HG03354 (cell line): ENCODE measurements around the gene PTPRK.

Experiments
- ATAC-seq: cut with Tn5 transposase; IDR thresholded peaks from one replicate; pipeline ENCODE4 v1.9.1; 2021; ENCODE audit warnings: mild to moderate bottlenecking; ENCODE audit not compliant: unreplicated experiment, poor library complexity, severe bottlenecking

PTPRK gene

GRCh38 chr6:128127650-128128049 is 392.7 kb downstream of the PTPRK start:
- ATAC-seq: no peak

GRCh38 chr6:128124713-128125112 is 395.7 kb downstream of the PTPRK start:
- ATAC-seq: no peak

- ATAC-seq: no peak
These were observed 398.8 kb downstream of the PTPRK start for GRCh38 chr6:128121610-128122009.

GRCh38 chr6:128121190-128121589 is 399.2 kb downstream of the PTPRK start:
- ATAC-seq: no peak

GRCh38 chr6:128118401-128118800 is 402.0 kb downstream of the PTPRK start:
- no peak for ATAC-seq

- no peak for ATAC-seq
These were observed 402.5 kb downstream of the PTPRK start for GRCh38 chr6:128117916-128118315.

GRCh38 chr6:128114164-128114563 is 406.2 kb downstream of the PTPRK start:
- ATAC-seq: no peak

- peak; percentile 95 for ATAC-seq
These were observed 407.9 kb downstream of the PTPRK start for GRCh38 chr6:128112494-128112893.

GRCh38 chr6:128111096-128111495 is 409.3 kb downstream of the PTPRK start:
- no peak for ATAC-seq

GRCh38 chr6:128107682-128108081 is 412.7 kb downstream of the PTPRK start:
- no peak for ATAC-seq

- no peak for ATAC-seq
These were observed 420.7 kb downstream of the PTPRK start for GRCh38 chr6:128099571-128100197.

GRCh38 chr6:128098000-128098581 is 422.3 kb downstream of the PTPRK start:
- peak; percentile 53 for ATAC-seq

GRCh38 chr6:128097009-128097408 is 423.4 kb downstream of the PTPRK start:
- no peak for ATAC-seq

GRCh38 chr6:128095362-128095761 is 425.0 kb downstream of the PTPRK start:
- ATAC-seq: no peak

- ATAC-seq: no peak
These were observed 441.4 kb downstream of the PTPRK start for GRCh38 chr6:128079021-128079420.

GRCh38 chr6:128078276-128078675 is 442.1 kb downstream of the PTPRK start:
- ATAC-seq: peak; percentile 77

GRCh38 chr6:128076843-128077242 is 443.6 kb downstream of the PTPRK start:
- ATAC-seq: no peak

- ATAC-seq: no peak
These were observed 445.8 kb downstream of the PTPRK start for GRCh38 chr6:128074567-128074966.

- no peak for ATAC-seq
These were observed 447.0 kb downstream of the PTPRK start for GRCh38 chr6:128073389-128073788.

- ATAC-seq: peak; percentile 58
These were observed 449.2 kb downstream of the PTPRK start for GRCh38 chr6:128071212-128071611.

- ATAC-seq: no peak
These were observed 450.0 kb downstream of the PTPRK start for GRCh38 chr6:128070406-128070805.

GRCh38 chr6:128069188-128069587 is 451.2 kb downstream of the PTPRK start:
- ATAC-seq: no peak
